Upper lobe of left lung (tissue), 4 donors: ENCODE measurements around the gene GNPTAB.

Experiments used
- CTCF ChIP-seq, 6 experiments: fragments of 450-650 bp in 4 of 6; fragments of 200-600 bp in 2 of 6; sonication (generic) in 2 of 6; IDR thresholded peaks; one replicate each; pipeline ENCODE4 v1.5.1; 2016 to 2019; ENCODE audit warnings: antibody characterized with exemption in 6 of 6
- EP300 ChIP-seq, 4 donors: sonication (generic); formaldehyde crosslinking; IDR thresholded peaks; one replicate each; pipeline ENCODE4 v1.5.1; 2017; ENCODE audit warnings: antibody characterized with exemption in 4 of 4, control low read depth in 2 of 4

GRCh38 chr12:101769865-101770264, 60.9 kb downstream of the GNPTAB start:
- TF ChIP-seq EP300 (IDR thresholded peaks at IDR 0.05) (no peak), CTCF (IDR thresholded peaks at IDR 0.05) (no peak)
